ENCODE results near the gene PRLH. TPM values are rescaled to one million over a fixed set of nuclear protein-coding genes. Genes with fewer than 3 reads are reported as not detected.

PRLH gene
- total and polyA plus RNA-seq, 2 donors (not counting 3 experiments of a cell fraction or from before 2014, with no cell fraction given), result not detected

DNA sequence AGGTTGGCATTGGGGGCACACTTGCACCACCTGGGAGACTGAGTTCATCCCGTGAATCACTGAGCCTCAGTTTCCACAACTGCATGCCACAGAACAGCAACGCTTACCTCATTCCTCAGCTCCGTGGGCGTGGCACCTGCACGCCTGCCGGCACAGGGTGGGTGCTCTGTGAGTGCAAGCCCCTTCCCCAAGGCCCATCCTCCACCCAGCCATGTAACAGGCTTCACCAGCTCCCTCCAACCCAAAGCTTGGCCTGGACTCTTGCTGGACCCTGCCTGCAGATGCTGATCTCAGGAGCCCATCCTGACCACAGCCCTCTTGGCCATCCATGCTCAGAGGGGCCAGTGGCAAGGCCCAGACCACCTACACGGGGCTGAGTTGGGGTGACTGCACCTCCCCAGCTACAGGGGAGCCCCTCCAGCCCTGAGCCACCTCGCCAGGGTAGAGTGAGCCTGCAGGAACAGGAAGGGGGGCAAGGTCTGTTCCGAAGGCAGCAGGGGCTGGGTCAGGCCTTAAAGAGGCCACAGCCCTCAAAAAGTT is 1.8 kb downstream of the PRLH start:
- intact Hi-C loops (cut with micrococcal nuclease), result no loop called here
- no peak overlapping the region for H3K4me3 ChIP-seq (replicated peaks in 1 of 3; ENCODE audit: insufficient read depth in 1 of 3, low read depth in 1 of 3, low read length in 3 of 3)

DNA sequence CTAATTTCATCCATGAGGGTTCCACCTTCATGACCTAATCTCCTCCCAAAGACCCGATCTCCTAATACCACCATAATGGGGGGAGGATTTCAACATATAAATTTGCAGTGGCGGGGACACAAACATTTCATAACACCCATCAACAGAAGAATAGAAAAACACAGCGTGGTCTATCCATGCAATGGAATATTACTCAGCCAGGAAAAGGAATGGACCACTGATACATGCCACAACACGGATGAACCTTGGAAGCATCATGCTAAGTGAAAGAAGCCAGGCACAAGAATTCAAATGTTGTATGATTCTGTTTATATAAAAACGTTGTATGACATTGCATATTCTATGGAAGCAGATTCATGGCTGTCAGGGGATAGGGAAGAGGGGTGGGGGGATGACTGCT is 2.7 kb downstream of the PRLH start:
- no peaks in the 10 kb centered on the region for H3K36me3 ChIP-seq (ENCODE audit: control insufficient read depth in 2 of 2, extremely low read depth in 1 of 2, insufficient read depth in 2 of 2, low read length in 2 of 2)
- no peak overlapping the region for H2AFZ ChIP-seq (ENCODE audit: low read depth, low read length)
- ChIA-PET POLR2A (no interaction called here), CTCF (no interaction called here)
- no peaks in the 10 kb centered on the region for H3K27me3 ChIP-seq (ENCODE audit: control insufficient read depth in 2 of 2, insufficient read depth in 2 of 2, low read length in 2 of 2)
- DNase-seq (ENCODE audit: low read depth, low spot score) (no peak), FAIRE-seq (no peak)
- dilution Hi-C loops (cut with MboI; ENCODE audit: extremely low pct_ligation_motif_present, low sequenced_read_pairs), result no loop called here
- H3K4me3 ChIP-seq (replicated peaks in 1 of 3; ENCODE audit: insufficient read depth in 1 of 3, low read depth in 1 of 3, low read length in 3 of 3), result no peak overlapping the region
- H3K9me3 ChIP-seq (replicated peaks; ENCODE audit: control insufficient read depth, insufficient read depth, low read length), result no peaks in the 10 kb centered on the region
- no peaks in the 10 kb centered on the region for H3K4me1 ChIP-seq (ENCODE audit: control insufficient read depth, extremely low read depth, insufficient read depth, low read length)
- intact Hi-C loops (cut with micrococcal nuclease), result no loop called here
- no peaks in the 10 kb centered on the region for H3K9me1 ChIP-seq (replicated peaks; ENCODE audit: control insufficient read depth, extremely low read depth, insufficient read depth, low read length)
- no peaks in the 10 kb centered on the region for H3K79me2 ChIP-seq (ENCODE audit: control insufficient read depth, insufficient read depth, low read length)
- H4K20me1 ChIP-seq (replicated peaks; ENCODE audit: control insufficient read depth, extremely low read depth, insufficient read depth, low read length), result no peaks in the 10 kb centered on the region
- no peak overlapping the region for H3K4me2 ChIP-seq (ENCODE audit: insufficient read depth, low read length)
- no peak overlapping the region for H3K27ac ChIP-seq (ENCODE audit: insufficient read depth, low read depth, low read length)
- BruUV-seq (replicated peaks), result no TSS peak
- no peak overlapping the region for H3K9ac ChIP-seq (replicated peaks; ENCODE audit: extremely low read depth, insufficient read depth, low read length)
- TF ChIP-seq FOS (IDR thresholded peaks at IDR 0.05; ENCODE audit: borderline replicate concordance, insufficient read depth, low read length) (no peak), GATA2 (IDR thresholded peaks at IDR 0.05; ENCODE audit: insufficient read depth, insufficient read length, low read depth, low read length) (no peak), EZH2 (IDR thresholded peaks at IDR 0.05; ENCODE audit: borderline replicate concordance, low read depth, low read length, severe bottlenecking) (no peak)

More for the DNA sequence above, 1.8 kb downstream of the PRLH start:
- Histone ChIP-seq H3K9me1 (replicated peaks; ENCODE audit: control insufficient read depth, extremely low read depth, insufficient read depth, low read length) (no peaks in the 10 kb centered on the region), H3K79me2 (ENCODE audit: control insufficient read depth, insufficient read depth, low read length) (no peaks in the 10 kb centered on the region), H3K9ac (replicated peaks; ENCODE audit: extremely low read depth, insufficient read depth, low read length) (no peak overlapping the region), H2AFZ (ENCODE audit: low read depth, low read length) (no peak overlapping the region), H3K4me1 (ENCODE audit: control insufficient read depth, extremely low read depth, insufficient read depth, low read length) (no peaks in the 10 kb centered on the region), H3K27me3 (ENCODE audit: control insufficient read depth in 2 of 2, insufficient read depth in 2 of 2, low read length in 2 of 2) (no peaks in the 10 kb centered on the region), H3K27ac (ENCODE audit: insufficient read depth, low read depth, low read length) (no peak overlapping the region), H3K36me3 (ENCODE audit: control insufficient read depth in 2 of 2, extremely low read depth in 1 of 2, insufficient read depth in 2 of 2, low read length in 2 of 2) (no peaks in the 10 kb centered on the region), H3K9me3 (replicated peaks; ENCODE audit: control insufficient read depth, insufficient read depth, low read length) (no peaks in the 10 kb centered on the region), H3K4me2 (ENCODE audit: insufficient read depth, low read length) (no peak overlapping the region), H4K20me1 (replicated peaks; ENCODE audit: control insufficient read depth, extremely low read depth, insufficient read depth, low read length) (no peaks in the 10 kb centered on the region)
- TF ChIP-seq, protein P1, sequence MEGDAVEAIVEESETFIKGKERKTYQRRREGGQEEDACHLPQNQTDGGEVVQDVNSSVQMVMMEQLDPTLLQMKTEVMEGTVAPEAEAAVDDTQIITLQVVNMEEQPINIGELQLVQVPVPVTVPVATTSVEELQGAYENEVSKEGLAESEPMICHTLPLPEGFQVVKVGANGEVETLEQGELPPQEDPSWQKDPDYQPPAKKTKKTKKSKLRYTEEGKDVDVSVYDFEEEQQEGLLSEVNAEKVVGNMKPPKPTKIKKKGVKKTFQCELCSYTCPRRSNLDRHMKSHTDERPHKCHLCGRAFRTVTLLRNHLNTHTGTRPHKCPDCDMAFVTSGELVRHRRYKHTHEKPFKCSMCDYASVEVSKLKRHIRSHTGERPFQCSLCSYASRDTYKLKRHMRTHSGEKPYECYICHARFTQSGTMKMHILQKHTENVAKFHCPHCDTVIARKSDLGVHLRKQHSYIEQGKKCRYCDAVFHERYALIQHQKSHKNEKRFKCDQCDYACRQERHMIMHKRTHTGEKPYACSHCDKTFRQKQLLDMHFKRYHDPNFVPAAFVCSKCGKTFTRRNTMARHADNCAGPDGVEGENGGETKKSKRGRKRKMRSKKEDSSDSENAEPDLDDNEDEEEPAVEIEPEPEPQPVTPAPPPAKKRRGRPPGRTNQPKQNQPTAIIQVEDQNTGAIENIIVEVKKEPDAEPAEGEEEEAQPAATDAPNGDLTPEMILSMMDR (IDR thresholded peaks at IDR 0.05; ENCODE audit: extremely low read depth in 1 of 2, insufficient read depth in 1 of 2, low read depth in 1 of 2, low read length in 2 of 2), result no peak
- no TSS peak for BruUV-seq (replicated peaks)
- ChIA-PET POLR2A (no interaction called here), CTCF (interaction anchor here (1.5 kb wide), 2 partner anchors 55 to 147 kb away, joined by 3 to 4 read pairs; no protein-coding TSS in a partner anchor)
- dilution Hi-C loops (cut with MboI; ENCODE audit: extremely low pct_ligation_motif_present, low sequenced_read_pairs), result no loop called here
- FAIRE-seq (no peak), DNase-seq (ENCODE audit: low read depth, low spot score) (no peak)

Measured in endothelial cell of umbilical vein (primary cell).